ENCODE results near the gene HOXD9. TPM values are rescaled to one million over a fixed set of nuclear protein-coding genes. Genes with fewer than 3 reads are reported as not detected.

HOXD9 gene
- total RNA-seq, 1 donor from 2014 or later, result not detected

GRCh38 chr2:176165370-176166050 lies 43.0 kb downstream of the HOXD9 start:
- ATAC-seq (no peak), DNase-seq (ENCODE audit: missing footprints) (no peak)

GRCh38 chr2:176166272-176166671 lies 43.8 kb downstream of the HOXD9 start:
- no peak for DNase-seq (ENCODE audit: missing footprints)
- no peak for ATAC-seq
- intact Hi-C loops (cut with DNase I), result no loop called here

More at GRCh38 chr2:176165370-176166050, 43.0 kb downstream of the HOXD9 start:
- intact Hi-C loops (cut with DNase I), result no loop called here

GRCh38 chr2:176167398-176167797 lies 44.9 kb downstream of the HOXD9 start:
- intact Hi-C loops (cut with DNase I), result no loop called here
- DNase-seq (ENCODE audit: missing footprints) (no peak), ATAC-seq (no peak)

DNA sequence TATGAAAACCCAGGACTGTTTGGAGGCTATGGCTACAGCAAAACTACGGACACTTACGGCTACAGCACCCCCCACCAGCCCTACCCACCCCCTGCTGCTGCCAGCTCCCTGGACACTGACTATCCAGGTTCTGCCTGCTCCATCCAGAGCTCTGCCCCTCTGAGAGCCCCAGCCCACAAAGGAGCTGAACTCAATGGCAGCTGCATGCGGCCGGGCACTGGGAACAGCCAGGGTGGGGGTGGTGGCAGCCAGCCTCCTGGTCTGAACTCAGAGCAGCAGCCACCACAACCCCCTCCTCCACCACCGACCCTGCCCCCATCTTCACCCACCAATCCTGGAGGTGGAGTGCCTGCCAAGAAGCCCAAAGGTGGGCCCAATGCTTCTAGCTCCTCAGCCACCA lies 46.7 kb downstream of the HOXD9 start:
- intact Hi-C loops (cut with DNase I), result no loop called here
- DNase-seq (ENCODE audit: missing footprints), result no peak

GRCh38 chr2:176169711-176170110 lies 47.2 kb downstream of the HOXD9 start:
- ATAC-seq (no peak), DNase-seq (ENCODE audit: missing footprints) (no peak)
- intact Hi-C loops (cut with DNase I), result no loop called here

More for the DNA sequence above, 46.7 kb downstream of the HOXD9 start:
- ATAC-seq, result no peak

DNA sequence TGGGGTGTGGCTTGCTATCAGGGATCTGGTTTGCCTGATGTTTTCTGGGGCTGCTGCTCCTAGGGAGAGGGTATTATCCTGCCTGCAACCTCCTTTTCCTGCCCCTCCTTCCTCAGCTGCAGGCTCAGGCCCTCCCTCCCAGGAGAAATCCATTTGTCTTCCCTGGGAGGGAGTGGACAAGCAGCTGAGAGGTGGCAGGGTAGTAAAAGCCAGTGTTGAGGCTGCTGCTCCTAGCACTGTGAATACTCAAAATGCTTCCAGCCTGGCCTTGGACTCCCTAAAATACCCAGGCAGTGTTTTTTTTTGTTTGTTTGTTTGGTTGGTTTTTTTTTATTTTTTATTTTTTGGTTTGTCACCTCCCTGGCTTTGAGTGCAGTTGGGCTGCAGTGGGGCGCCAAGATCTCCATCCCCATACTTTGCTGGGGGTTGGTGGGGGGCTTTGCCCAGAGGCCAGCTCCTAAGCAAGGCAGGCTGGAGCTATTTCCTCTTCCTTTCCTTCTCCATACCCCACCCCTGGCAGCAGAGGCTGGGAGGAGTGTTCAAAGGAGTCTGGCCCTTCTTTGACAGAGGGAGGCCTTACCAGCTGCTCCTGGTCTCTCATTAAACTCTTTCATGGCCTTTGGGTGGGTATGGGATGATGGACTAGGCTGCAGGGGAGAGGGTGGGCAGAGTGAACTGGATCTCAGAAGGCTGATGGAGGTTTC lies 48.2 kb downstream of the HOXD9 start:
- DNase-seq (ENCODE audit: missing footprints) (no peak), ATAC-seq (peak; percentile 8)
- intact Hi-C loops (cut with DNase I), result no loop called here

DNA sequence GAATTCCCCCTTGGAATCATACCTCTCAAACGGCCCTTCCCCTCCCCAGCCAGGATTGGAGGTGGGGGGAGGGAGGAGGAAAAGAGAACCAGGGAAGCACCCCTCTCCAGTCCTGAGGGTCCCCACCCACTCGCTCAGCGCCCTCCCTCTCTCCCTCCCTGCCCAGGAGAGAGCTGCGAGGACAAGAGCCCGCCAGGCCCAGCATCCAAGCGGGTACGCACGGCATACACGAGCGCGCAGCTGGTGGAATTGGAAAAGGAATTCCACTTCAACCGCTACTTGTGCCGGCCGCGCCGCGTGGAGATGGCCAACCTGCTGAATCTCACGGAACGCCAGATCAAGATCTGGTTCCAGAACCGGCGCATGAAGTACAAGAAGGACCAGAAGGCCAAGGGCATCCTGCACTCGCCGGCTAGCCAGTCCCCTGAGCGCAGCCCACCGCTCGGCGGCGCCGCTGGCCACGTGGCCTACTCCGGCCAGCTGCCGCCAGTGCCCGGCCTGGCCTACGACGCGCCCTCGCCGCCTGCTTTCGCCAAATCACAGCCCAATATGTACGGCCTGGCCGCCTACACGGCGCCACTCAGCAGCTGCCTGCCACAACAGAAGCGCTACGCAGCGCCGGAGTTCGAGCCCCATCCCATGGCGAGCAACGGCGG lies 49.0 kb downstream of the HOXD9 start:
- intact Hi-C loops (cut with DNase I), result no loop called here
- ATAC-seq, result no peak
- DNase-seq (ENCODE audit: missing footprints), result no peak

DNA sequence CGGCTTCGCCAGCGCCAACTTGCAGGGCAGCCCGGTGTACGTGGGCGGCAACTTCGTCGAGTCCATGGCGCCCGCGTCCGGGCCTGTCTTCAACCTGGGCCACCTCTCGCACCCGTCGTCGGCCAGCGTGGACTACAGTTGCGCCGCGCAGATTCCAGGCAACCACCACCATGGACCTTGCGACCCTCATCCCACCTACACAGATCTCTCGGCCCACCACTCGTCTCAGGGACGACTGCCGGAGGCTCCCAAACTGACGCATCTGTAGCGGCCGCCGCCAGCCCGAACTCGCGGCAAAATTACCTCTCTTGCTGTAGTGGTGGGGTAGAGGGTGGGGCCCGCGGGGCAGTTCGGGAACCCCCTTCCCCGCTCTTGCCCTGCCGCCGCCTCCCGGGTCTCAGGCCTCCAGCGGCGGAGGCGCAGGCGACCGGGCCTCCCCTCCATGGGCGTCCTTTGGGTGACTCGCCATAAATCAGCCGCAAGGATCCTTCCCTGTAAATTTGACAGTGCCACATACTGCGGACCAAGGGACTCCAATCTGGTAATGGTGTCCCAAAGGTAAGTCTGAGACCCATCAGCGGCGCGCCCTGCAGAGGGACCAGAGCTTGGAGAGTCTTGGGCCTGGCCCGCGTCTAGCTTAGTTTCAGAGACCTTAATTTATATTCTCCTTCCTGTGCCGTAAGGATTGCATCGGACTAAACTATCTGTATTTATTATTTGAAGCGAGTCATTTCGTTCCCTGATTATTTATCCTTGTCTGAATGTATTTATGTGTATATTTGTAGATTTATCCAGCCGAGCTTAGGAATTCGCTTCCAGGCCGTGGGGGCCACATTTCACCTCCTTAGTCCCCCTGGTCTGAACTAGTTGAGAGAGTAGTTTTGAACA lies 49.7 kb downstream of the HOXD9 start:
- DNase-seq (ENCODE audit: missing footprints) (no peak), ATAC-seq (no peak)
- intact Hi-C loops (cut with DNase I), result no loop called here

DNA sequence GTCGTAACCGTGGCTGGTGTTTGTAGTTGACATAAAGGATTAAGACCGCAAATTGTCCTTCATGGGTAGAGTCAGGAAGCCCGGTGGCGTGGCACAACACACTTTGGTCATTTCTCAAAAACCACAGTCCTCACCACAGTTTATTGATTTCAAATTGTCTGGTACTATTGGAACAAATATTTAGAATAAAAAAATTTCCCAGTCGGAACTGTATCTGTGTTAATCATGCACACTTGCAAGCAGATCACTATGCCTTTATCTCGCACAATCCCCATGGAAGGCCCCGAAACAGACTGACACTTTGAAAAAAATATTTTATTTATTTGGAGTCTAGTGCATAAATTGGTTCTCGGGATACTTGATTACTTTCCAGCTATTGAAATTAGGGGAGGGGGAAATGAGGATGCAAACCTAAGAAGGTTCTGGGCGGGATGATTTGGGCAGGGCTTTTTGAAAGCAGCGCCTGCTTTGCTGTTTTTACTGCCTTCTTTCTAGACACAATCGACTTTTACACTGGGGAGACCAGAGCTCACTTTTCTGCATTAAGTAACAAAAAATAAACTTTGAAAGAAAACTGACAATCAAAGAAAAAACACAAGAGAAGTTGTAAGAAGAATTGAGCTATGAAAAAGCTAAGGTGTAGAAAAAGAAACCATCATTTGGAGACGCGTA lies 50.5 kb downstream of the HOXD9 start:
- ATAC-seq (no peak), DNase-seq (ENCODE audit: missing footprints) (no peak)
- intact Hi-C loops (cut with DNase I), result no loop called here

- DNase-seq (ENCODE audit: missing footprints) (no peak), ATAC-seq (no peak)
- intact Hi-C loops (cut with DNase I), result no loop called here
Observed at GRCh38 chr2:176173567-176174381, 51.3 kb downstream of the HOXD9 start.

- intact Hi-C loops (cut with DNase I), result no loop called here
- ATAC-seq, result no peak
Observed at GRCh38 chr2:176174382-176174823, 51.9 kb downstream of the HOXD9 start.

More at GRCh38 chr2:176174382-176174823, 51.9 kb downstream of the HOXD9 start:
- no peak for DNase-seq (ENCODE audit: missing footprints)

Small RNA genes within 50 kb of the gene (microRNA-seq; reads per million reads assigned to microRNA genes)
- 868 reads per million, percentile 82 among the genes with 10 or more reads in this experiment for gene MIR10B

Other genes with a start within 250 kb of the HOXD9 start
- gene LNPK, start 120.5 kb upstream of the HOXD9 start, total RNA-seq, result 38.8 TPM
- not detected for gene EVX2, start 38.8 kb upstream of the HOXD9 start, total RNA-seq
- gene HOXD13, start 30.0 kb upstream of the HOXD9 start, total RNA-seq, result not detected
- gene HOXD12, start 22.9 kb upstream of the HOXD9 start, total RNA-seq, result not detected
- gene HOXD11, start 15.4 kb upstream of the HOXD9 start, total RNA-seq, result not detected
- not detected for gene HOXD10, start 5.9 kb upstream of the HOXD9 start, total RNA-seq
- 0.16 TPM for gene HOXD8, start 7.0 kb downstream of the HOXD9 start, total RNA-seq
- gene HOXD4, start 28.8 kb downstream of the HOXD9 start, total RNA-seq, result not detected
- gene HOXD3, start 34.6 kb downstream of the HOXD9 start, total RNA-seq, result 0.30 TPM
- gene HOXD1, start 65.9 kb downstream of the HOXD9 start, total RNA-seq, result not detected
- gene MTX2, start 146.7 kb downstream of the HOXD9 start, total RNA-seq, result 51.0 TPM

Measured in Right ventricle myocardium inferior (tissue), 1 donor.